Omental fat pad (tissue), 4 donors: ENCODE measurements around the gene ENPP6. TPM values are rescaled to one million over a fixed set of nuclear protein-coding genes. Genes with fewer than 3 reads are reported as not detected.

Source experiments
- ATAC-seq: fragments of 150-250 bp; one replicate; pipeline ENCODE4 v1.9.1; 2016; ENCODE audit warnings: mild to moderate bottlenecking, moderate library complexity; ENCODE audit not compliant: low FRiP score
- DNase-seq: peaks from one replicate; pipeline ENCODE4 v3.0.0-alpha.2; 2019; ENCODE audit warnings: low spot score
- total RNA-seq, 4 donors: library from RNA; depleted of rRNA; stranded (reverse); fragments of >200 nt; gene quantifications; one replicate each; pipeline ENCODE4 v1.1.0, GENCODE V29; 2016
- TF ChIP-seq, protein P1 (sequence below), 3 donors: fragments of 450-650 bp; IDR thresholded peaks; one replicate each; pipeline ENCODE4 v1.5.1; 2016 to 2017; ENCODE audit warnings: antibody characterized with exemption in 3 of 3, mild to moderate bottlenecking in 3 of 3, moderate library complexity in 2 of 3

The ENPP6 gene
- total RNA-seq, 4 donors from 2014 or later: 0.19 to 0.63 TPM; not detected in 2

DNA sequence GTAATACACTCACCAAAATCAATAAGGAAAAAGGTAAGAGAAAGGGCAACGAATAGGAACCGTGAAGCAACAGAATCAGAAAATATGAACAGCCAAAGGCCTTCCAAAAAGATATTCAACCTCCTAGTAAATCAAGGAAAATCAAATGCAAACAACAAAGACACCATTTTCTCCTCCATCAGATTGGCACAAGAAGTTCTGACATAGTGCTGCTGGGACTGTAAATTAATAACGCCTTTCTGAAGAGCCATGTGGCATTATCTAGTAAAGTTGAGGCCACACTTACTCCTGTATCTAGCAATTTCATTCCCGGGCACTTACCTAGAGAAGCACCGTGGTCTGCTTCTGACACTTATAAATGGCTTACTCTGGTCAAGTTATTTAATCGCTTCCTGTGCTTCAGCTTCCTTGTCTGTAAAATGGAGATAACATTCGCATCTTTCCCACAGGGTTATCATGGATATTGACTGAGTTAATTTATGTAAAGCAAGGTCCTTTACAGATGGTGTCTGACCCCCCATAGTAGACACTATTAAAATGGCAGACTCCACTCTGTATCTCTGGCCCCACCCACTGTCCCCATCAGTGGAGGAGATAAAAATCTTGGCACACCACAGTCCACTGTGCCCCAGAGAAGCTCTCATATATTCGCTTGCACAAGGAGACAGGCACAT lies 20.5 kb upstream of the ENPP6 start:
- no peak for ATAC-seq
- DNase-seq: no peak
- TF ChIP-seq, protein P1, sequence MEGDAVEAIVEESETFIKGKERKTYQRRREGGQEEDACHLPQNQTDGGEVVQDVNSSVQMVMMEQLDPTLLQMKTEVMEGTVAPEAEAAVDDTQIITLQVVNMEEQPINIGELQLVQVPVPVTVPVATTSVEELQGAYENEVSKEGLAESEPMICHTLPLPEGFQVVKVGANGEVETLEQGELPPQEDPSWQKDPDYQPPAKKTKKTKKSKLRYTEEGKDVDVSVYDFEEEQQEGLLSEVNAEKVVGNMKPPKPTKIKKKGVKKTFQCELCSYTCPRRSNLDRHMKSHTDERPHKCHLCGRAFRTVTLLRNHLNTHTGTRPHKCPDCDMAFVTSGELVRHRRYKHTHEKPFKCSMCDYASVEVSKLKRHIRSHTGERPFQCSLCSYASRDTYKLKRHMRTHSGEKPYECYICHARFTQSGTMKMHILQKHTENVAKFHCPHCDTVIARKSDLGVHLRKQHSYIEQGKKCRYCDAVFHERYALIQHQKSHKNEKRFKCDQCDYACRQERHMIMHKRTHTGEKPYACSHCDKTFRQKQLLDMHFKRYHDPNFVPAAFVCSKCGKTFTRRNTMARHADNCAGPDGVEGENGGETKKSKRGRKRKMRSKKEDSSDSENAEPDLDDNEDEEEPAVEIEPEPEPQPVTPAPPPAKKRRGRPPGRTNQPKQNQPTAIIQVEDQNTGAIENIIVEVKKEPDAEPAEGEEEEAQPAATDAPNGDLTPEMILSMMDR (IDR thresholded peaks at IDR 0.05): no peak

DNA sequence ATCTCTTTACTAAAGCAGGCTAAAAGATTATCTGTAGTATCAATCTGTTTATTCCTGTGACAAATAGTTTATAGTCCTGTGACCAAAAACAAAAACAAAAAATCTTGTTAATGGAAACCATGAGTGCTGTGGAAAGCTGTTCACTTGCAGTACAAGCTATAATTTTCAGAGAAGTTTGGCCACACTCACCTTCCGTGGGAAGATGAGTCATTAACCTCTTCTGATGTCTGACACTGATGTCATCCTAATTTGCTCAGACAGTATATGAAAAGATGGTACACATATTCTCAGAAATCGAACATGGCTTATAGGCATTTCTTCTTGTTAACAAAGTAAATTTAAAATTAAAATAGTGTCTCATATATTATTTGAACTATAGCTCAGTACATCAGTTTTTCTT lies 19.9 kb upstream of the ENPP6 start:
- TF ChIP-seq, protein P1 (IDR thresholded peaks at IDR 0.05): no peak
- ATAC-seq (no peak), DNase-seq (no peak)

DNA sequence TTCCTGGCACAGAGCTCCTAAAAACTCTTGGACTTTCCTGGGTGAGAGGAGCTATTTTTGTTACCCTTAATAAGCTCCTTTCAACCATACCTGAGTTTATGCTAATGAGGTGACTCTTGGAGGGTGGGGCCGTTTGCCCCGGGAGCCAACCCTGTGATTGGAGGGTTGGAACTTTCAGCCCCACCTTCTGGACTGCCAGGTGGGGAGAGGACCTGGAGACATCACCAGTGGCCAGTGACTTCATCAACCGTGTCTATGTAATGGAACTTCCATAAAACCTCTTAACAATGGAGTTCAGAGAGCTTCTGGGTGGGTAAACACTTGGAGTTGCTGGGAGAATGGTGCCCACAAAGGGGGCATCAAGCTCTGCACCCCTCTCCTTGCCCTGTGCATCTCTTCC lies 17.9 kb upstream of the ENPP6 start:
- DNase-seq (no peak), ATAC-seq (no peak)
- TF ChIP-seq, protein P1 (IDR thresholded peaks at IDR 0.05): no peak

DNA sequence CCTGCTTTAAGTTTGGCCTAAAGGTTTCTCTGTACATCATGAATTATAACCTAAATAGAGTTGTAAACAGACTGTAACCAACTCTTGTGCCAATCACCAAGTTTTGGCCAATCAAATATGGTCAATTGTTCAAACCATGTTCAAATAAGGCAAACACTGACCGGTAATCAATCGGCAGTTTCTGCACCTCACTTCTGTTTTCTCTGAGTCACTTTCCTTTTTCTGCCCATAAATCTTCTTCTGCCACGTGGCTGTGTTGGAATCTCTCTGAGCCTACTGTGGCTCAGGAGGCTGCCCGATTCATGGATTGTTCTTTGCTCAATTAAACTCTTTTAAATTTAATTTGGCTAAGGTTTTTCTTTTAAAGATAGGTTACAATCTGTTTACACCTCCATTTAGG lies 16.5 kb upstream of the ENPP6 start:
- DNase-seq (no peak), ATAC-seq (no peak)
- TF ChIP-seq, protein P1 (IDR thresholded peaks at IDR 0.05): no peak

DNA sequence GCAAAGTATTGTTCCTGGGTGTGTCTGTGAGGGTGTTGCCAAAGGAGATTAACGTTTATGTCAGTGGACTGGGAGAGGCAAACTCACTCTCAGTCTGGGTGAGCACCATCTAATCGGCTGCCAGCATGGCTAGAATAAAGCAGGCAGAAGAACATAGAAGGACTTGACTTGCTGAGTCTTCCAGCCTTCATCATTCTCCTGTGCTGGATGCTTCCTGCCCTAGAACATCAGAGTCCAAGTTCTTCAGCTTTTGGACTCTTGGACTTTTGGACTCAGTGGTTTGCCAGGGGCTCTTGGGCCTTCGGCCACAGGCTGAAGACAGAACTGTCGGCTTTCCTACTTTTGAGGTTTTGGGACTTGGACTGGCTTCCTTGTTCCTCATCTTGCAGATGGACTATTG lies 15.3 kb upstream of the ENPP6 start:
- TF ChIP-seq, protein P1 (IDR thresholded peaks at IDR 0.05): no peak
- ATAC-seq: no peak
- DNase-seq: no peak

DNA sequence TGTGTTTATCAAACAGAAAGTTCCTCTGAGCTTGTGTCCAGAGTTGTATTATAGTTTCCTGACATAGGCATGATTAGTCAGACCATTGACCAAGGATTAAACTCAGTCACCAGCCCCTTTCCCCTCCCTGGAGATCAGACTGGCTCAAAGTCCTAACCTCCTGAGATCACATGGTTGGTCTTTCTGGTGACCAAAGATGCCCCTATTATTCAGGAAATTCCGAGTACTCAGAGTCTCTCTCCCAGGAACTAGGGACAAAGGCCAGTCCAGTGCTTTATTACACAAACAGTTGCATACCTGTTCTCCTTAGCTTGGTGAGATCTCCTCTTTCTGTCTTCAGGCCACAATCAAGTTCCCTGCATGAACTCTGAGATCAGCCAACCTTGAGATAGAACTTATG lies 14.5 kb upstream of the ENPP6 start:
- DNase-seq (no peak), ATAC-seq (no peak)
- TF ChIP-seq, protein P1 (IDR thresholded peaks at IDR 0.05): no peak

DNA sequence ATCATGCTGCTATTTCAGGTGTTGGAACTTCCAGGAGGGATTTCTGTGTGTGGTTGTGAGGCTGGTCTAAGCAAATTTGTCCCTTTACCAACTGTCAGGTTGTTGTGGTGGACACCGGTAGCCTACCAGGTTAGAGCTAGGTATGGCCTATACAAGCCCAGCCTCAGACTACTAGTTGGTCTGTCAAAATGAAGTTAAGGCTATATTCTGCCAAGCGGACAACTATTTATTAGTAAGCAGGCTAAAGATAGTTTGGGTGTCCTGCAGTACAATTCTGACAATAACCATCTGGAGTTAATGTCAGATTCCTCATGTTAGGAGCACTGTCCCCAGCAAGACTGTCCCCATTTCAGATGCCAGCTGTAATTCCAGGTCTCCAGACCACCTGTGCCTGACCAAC lies 13.9 kb upstream of the ENPP6 start:
- no peak for ATAC-seq
- TF ChIP-seq, protein P1 (IDR thresholded peaks at IDR 0.05): no peak
- no peak for DNase-seq
